ENCODE data around the gene NAPA. TPM values are rescaled to one million over a fixed set of nuclear protein-coding genes. Genes with fewer than 3 reads are reported as not detected.

Gene NAPA
- total and polyA plus RNA-seq, 2 of the 13 experiments (the other 11 are each of a cell fraction or from before 2014, with no cell fraction given) = 32.6 to 65.9 TPM

DNA sequence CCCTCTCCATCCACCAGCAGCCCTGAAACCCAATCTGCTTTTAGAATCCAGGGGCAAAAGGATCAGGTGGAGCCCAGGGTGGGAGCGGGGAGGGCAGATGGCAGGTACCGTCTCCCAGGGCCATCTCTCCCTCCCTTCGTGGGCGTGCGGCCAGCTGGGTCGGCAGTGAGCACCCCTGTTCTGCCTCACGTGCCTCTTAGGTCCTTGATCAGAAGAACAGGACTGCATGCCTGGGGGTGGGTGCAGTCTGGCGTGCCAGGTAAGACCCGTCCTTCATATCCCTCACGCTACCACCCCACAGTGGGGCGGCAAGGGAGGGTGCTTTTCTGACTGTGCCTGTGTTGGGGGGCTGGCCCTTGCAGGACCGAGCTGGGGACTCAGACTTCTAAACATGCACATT lies 45.1 kb downstream of the NAPA start (continued):
- TF ChIP-seq PBX3 (CRISPR knock-in tag; IDR thresholded peaks at IDR 0.05; ENCODE audit: borderline replicate concordance) = no peak

DNA sequence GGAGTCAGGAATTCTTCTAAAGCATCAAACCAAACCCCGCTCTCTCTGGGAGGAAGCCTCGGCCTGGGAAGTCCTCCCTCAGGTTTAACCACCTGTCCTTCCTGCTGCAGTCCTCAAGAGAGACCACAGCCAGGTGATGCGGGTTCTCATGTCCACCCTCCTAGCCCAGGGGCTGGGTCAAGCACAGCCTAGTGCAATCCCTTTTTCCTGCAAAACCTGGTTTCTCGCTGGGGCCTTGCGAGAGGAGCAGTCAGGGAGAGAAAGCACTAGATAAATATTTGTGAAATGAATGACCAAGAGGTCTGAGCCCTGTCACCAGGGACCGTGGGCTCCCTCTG lies 45.5 kb downstream of the NAPA start:
- BruUV-seq (replicated peaks) = no TSS peak
- no peak for DNase-seq (ENCODE audit: low spot score)
- ATAC-seq = no peak; the same call in 2 of the 3 replicates
- intact Hi-C loops (cut with micrococcal nuclease; ENCODE audit: unreplicated experiment) (no loop called here), in situ Hi-C loops (cut with HindIII; ENCODE audit: extremely low pct_ligation_motif_present, low pct_unique_long_range_greater_than_20kb) (no loop called here)
- H3K9me3 ChIP-seq (ENCODE audit: low read length) = no peaks in the 10 kb centered on the region
- H3K4me1 ChIP-seq (ENCODE audit: insufficient read depth, low read length) = peaks cover 6% of the 10 kb centered on the region; the same call in 1 of the 2 replicates
- H3K27ac ChIP-seq (ENCODE audit: extremely low read length, insufficient read depth, low read length) = no peak overlapping the region
- WGBS (ENCODE audit: low lambda C conversion rate) = 2% methylated on average over 6 of the region's 6 CpGs
- TF ChIP-seq SCMH1 (CRISPR knock-in tag; IDR thresholded peaks at IDR 0.05; ENCODE audit: borderline replicate concordance) (no peak), PHF21A (CRISPR knock-in tag; IDR thresholded peaks at IDR 0.05) (no peak), ZNF704 (CRISPR knock-in tag; IDR thresholded peaks at IDR 0.05; ENCODE audit: borderline replicate concordance) (no peak), NRL (CRISPR knock-in tag; IDR thresholded peaks at IDR 0.05; ENCODE audit: borderline replicate concordance) (no peak), RFXANK (CRISPR knock-in tag; IDR thresholded peaks at IDR 0.05) (no peak), NCOA2 (CRISPR knock-in tag; IDR thresholded peaks at IDR 0.05) (no peak), ZNF530 (CRISPR knock-in tag; IDR thresholded peaks at IDR 0.05; ENCODE audit: low read depth) (no peak), IRF2 (CRISPR knock-in tag; IDR thresholded peaks at IDR 0.05) (no peak), RAD21 (CRISPR knock-in tag; IDR thresholded peaks at IDR 0.05) (no peak)
- TF ChIP-seq, protein P1, sequence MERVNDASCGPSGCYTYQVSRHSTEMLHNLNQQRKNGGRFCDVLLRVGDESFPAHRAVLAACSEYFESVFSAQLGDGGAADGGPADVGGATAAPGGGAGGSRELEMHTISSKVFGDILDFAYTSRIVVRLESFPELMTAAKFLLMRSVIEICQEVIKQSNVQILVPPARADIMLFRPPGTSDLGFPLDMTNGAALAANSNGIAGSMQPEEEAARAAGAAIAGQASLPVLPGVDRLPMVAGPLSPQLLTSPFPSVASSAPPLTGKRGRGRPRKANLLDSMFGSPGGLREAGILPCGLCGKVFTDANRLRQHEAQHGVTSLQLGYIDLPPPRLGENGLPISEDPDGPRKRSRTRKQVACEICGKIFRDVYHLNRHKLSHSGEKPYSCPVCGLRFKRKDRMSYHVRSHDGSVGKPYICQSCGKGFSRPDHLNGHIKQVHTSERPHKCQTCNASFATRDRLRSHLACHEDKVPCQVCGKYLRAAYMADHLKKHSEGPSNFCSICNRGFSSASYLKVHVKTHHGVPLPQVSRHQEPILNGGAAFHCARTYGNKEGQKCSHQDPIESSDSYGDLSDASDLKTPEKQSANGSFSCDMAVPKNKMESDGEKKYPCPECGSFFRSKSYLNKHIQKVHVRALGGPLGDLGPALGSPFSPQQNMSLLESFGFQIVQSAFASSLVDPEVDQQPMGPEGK (CRISPR knock-in tag; IDR thresholded peaks at IDR 0.05) = no peak
- TF ChIP-seq, protein P2, sequence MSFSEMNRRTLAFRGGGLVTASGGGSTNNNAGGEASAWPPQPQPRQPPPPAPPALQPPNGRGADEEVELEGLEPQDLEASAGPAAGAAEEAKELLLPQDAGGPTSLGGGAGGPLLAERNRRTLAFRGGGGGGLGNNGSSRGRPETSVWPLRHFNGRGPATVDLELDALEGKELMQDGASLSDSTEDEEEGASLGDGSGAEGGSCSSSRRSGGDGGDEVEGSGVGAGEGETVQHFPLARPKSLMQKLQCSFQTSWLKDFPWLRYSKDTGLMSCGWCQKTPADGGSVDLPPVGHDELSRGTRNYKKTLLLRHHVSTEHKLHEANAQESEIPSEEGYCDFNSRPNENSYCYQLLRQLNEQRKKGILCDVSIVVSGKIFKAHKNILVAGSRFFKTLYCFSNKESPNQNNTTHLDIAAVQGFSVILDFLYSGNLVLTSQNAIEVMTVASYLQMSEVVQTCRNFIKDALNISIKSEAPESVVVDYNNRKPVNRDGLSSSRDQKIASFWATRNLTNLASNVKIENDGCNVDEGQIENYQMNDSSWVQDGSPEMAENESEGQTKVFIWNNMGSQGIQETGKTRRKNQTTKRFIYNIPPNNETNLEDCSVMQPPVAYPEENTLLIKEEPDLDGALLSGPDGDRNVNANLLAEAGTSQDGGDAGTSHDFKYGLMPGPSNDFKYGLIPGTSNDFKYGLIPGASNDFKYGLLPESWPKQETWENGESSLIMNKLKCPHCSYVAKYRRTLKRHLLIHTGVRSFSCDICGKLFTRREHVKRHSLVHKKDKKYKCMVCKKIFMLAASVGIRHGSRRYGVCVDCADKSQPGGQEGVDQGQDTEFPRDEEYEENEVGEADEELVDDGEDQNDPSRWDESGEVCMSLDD (CRISPR knock-in tag; IDR thresholded peaks at IDR 0.05; ENCODE audit: borderline replicate concordance) = no peak
- no peak overlapping the region for H2AFZ ChIP-seq (ENCODE audit: low read length)
- no peaks in the 10 kb centered on the region for H3K79me2 ChIP-seq (ENCODE audit: insufficient read depth, low read length)
- H4K20me1 ChIP-seq (ENCODE audit: insufficient read depth, low read length) = no peaks in the 10 kb centered on the region
- ChIA-PET POLR2A (no interaction called here), CTCF (ENCODE audit: low intra/inter-chr PET ratio, low total read pairs) (no interaction called here)
- no peak overlapping the region for H3K9ac ChIP-seq (ENCODE audit: insufficient read depth, low read depth, low read length)
- peaks cover 3 to 55% of the 10 kb centered on the region in 2 experiments; a peak in 4 of 5 replicates for H3K27me3 ChIP-seq (ENCODE audit: control insufficient read depth in 1 of 2, insufficient read depth in 2 of 2, low read length in 2 of 2)
- H3K4me3 ChIP-seq (replicated peaks in 1 of 3; ENCODE audit: insufficient read depth in 1 of 3, low read depth in 2 of 3, low read length in 3 of 3) = no peak overlapping the region
- no peaks in the 10 kb centered on the region for H3K36me3 ChIP-seq (replicated peaks in 1 of 2; ENCODE audit: control insufficient read depth in 1 of 2, insufficient read depth in 2 of 2, low read length in 2 of 2)
- FAIRE-seq = no peak
- H3K4me2 ChIP-seq (ENCODE audit: low read depth, low read length) = no peak overlapping the region
